22Rv1 (cell line): ENCODE measurements around the gene SLC6A6.

Experiments used
- CTCF ChIP-seq: fragments of 450-650 bp; IDR thresholded peaks from 2 replicates; pipeline ENCODE4 v1.5.1; 2017; ENCODE audit warnings: mild to moderate bottlenecking
- ZFX ChIP-seq: fragments of 450-650 bp; IDR thresholded peaks from 2 replicates; pipeline ENCODE4 v1.6.1; 2017; ENCODE audit warnings: antibody characterized with exemption, borderline replicate concordance

GRCh38 chr3:14518893-14519292 lies 116.5 kb downstream of the SLC6A6 start:
- no peak for TF ChIP-seq CTCF
- TF ChIP-seq ZFX: no peak
